SK-N-SH treated with all-trans-retinoic acid at 6 μM for 48 hours (cell line): Measurements from ENCODE around the gene GLDC.

Source experiments
- ARNTL ChIP-seq: fragments of 450-650 bp; formaldehyde crosslinking; IDR thresholded peaks from 2 replicates; pipeline ENCODE4 v1.5.0; 2020; ENCODE audit warnings: low read depth, mild to moderate bottlenecking, moderate library complexity, borderline replicate concordance
- BACH2 ChIP-seq: fragments of 250-450 bp; sonication (Bioruptor Pico); IDR thresholded peaks from 2 replicates; pipeline ENCODE4 v1.9.0; 2021; ENCODE audit warnings: mild to moderate bottlenecking, borderline replicate concordance
- GLIS3 ChIP-seq: fragments of 250-450 bp; sonication (Bioruptor Pico); IDR thresholded peaks from 2 replicates; pipeline ENCODE4 v1.5.0; 2020; ENCODE audit warnings: mild to moderate bottlenecking, moderate library complexity
- ISL1 ChIP-seq: fragments of 250-450 bp; sonication (Bioruptor Pico); IDR thresholded peaks from 2 replicates; pipeline ENCODE4 v2.1.2; 2022; ENCODE audit warnings: mild to moderate bottlenecking, moderate library complexity
- PATZ1 ChIP-seq: fragments of 250-450 bp; sonication (Bioruptor Pico); IDR thresholded peaks from 2 replicates; pipeline ENCODE4 v1.8.0; 2020; ENCODE audit warnings: mild to moderate bottlenecking, moderate library complexity, borderline replicate concordance
- PPARA ChIP-seq: fragments of 250-450 bp; sonication (Bioruptor Pico); IDR thresholded peaks from 2 replicates; pipeline ENCODE4 v1.5.0; 2020; ENCODE audit warnings: mild to moderate bottlenecking, borderline replicate concordance
- ZNF70 ChIP-seq: fragments of 450-650 bp; formaldehyde crosslinking; IDR thresholded peaks from 2 replicates; pipeline ENCODE4 v1.5.0; 2020; ENCODE audit warnings: mild to moderate bottlenecking, moderate library complexity
- TF ChIP-seq, protein P1 (sequence below): fragments of 250-450 bp; sonication (Bioruptor Pico); IDR thresholded peaks from 2 replicates; pipeline ENCODE4 v1.5.0; 2020; ENCODE audit warnings: mild to moderate bottlenecking, moderate library complexity

- TF ChIP-seq GLIS3 (CRISPR knock-in tag) (no peak), ARNTL (CRISPR knock-in tag) (no peak), PATZ1 (CRISPR knock-in tag) (no peak), ZNF70 (no peak), PPARA (CRISPR knock-in tag) (no peak), BACH2 (no peak), ISL1 (CRISPR knock-in tag) (no peak)
- TF ChIP-seq, protein P1, sequence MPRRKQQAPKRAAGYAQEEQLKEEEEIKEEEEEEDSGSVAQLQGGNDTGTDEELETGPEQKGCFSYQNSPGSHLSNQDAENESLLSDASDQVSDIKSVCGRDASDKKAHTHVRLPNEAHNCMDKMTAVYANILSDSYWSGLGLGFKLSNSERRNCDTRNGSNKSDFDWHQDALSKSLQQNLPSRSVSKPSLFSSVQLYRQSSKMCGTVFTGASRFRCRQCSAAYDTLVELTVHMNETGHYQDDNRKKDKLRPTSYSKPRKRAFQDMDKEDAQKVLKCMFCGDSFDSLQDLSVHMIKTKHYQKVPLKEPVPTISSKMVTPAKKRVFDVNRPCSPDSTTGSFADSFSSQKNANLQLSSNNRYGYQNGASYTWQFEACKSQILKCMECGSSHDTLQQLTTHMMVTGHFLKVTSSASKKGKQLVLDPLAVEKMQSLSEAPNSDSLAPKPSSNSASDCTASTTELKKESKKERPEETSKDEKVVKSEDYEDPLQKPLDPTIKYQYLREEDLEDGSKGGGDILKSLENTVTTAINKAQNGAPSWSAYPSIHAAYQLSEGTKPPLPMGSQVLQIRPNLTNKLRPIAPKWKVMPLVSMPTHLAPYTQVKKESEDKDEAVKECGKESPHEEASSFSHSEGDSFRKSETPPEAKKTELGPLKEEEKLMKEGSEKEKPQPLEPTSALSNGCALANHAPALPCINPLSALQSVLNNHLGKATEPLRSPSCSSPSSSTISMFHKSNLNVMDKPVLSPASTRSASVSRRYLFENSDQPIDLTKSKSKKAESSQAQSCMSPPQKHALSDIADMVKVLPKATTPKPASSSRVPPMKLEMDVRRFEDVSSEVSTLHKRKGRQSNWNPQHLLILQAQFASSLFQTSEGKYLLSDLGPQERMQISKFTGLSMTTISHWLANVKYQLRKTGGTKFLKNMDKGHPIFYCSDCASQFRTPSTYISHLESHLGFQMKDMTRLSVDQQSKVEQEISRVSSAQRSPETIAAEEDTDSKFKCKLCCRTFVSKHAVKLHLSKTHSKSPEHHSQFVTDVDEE (CRISPR knock-in tag) = no peak
Measured at GRCh38 chr9:6692881-6693361, 47.4 kb upstream of the GLDC start.
